Measurements from ENCODE around the gene MAP4. TPM values are rescaled to one million over a fixed set of nuclear protein-coding genes. Genes with fewer than 3 reads are reported as not detected.

The MAP4 gene, protein sequence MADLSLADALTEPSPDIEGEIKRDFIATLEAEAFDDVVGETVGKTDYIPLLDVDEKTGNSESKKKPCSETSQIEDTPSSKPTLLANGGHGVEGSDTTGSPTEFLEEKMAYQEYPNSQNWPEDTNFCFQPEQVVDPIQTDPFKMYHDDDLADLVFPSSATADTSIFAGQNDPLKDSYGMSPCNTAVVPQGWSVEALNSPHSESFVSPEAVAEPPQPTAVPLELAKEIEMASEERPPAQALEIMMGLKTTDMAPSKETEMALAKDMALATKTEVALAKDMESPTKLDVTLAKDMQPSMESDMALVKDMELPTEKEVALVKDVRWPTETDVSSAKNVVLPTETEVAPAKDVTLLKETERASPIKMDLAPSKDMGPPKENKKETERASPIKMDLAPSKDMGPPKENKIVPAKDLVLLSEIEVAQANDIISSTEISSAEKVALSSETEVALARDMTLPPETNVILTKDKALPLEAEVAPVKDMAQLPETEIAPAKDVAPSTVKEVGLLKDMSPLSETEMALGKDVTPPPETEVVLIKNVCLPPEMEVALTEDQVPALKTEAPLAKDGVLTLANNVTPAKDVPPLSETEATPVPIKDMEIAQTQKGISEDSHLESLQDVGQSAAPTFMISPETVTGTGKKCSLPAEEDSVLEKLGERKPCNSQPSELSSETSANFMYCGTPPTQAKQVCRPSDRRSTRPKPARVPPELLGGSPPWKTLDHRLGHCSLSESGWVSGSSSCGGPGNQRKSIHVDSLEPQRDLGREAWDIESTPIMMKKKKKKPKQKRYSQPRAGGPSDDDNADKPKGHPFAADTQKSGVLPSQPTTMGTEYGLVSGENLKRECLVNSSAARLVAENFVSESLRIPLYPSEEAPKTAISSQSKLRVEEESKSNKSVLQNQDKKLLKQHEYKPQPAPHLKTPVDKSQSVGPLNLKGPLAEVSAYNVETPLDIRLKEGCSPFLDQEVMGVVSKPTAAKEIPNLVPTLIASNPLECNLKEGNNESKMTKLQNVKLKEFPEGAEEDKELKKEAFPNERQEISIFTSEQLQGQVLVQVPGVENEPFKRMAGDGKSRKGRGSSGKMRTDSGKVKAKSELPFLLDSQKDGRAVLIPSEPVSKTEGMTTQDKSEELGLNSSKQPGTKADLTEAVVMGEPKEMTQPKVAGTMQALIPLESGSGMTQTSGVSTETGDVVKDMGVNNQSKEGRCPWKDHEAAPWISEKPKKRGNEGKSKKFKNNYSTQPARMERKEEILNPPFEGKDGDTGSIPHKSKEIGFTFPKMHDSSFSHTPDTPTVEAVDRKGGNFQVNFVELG (N-terminal part only)
- total RNA-seq (2016; rRNA removed; fragmentation: Illumina TruSeq; extraction: Trizol) (33.1 and 63.3 TPM in 2 replicates), polyA plus RNA-seq (2011; rRNA removed) (38.7 and 46.0 TPM in 2 replicates), polyA minus RNA-seq (2011; rRNA and poly(A)+ RNA removed; ENCODE audit: low replicate concordance) (46.4 and 52.1 TPM in 2 replicates), Bru-seq, nascent RNA (percentile 79 among the genes with signal in this experiment), BruChase-seq, experiment 1, labeled RNA remaining after a 6-hour chase (percentile 78 among the genes with signal in this experiment), BruChase-seq, experiment 2, labeled RNA remaining after a 2-hour chase (percentile 76 among the genes with signal in this experiment)
- 4.3 and 4.8 TPM in 2 replicates for total RNA-seq (2016; cell fraction: cytosol; rRNA removed; fragmentation: Illumina TruSeq; extraction: Trizol; ENCODE audit: low read depth)
- total RNA-seq (2016; cell fraction: insoluble cytoplasmic fraction; rRNA removed; fragmentation: Illumina TruSeq; extraction: Trizol), result 31.4 and 53.9 TPM in 2 replicates
- 15.0 and 16.5 TPM in 2 replicates for total RNA-seq (2016; cell fraction: membrane; rRNA removed; fragmentation: Illumina TruSeq; extraction: Trizol)
- total RNA-seq (2016; cell fraction: nucleus; rRNA removed; fragmentation: Illumina TruSeq; extraction: Trizol), result 36.7 and 41.9 TPM in 2 replicates
- polyA plus RNA-seq (2011; cell fraction: cytosol; rRNA removed), result 21.5 and 23.3 TPM in 2 replicates
- 108 and 122 TPM in 2 replicates for polyA plus RNA-seq (2011; cell fraction: nucleus; rRNA removed)
- polyA plus RNA-seq (2012), result 61.7 and 78.2 TPM in 2 replicates
- polyA plus RNA-seq (2016; cell fraction: cytosol; fragmentation: Illumina TruSeq; extraction: Trizol; ENCODE audit: low read depth), result 2.7 and 3.3 TPM in 2 replicates
- polyA plus RNA-seq (2016; cell fraction: insoluble cytoplasmic fraction; fragmentation: Illumina TruSeq; extraction: Trizol; ENCODE audit: low read depth), result 52.8 and 70.0 TPM in 2 replicates
- polyA plus RNA-seq (2016; cell fraction: membrane; fragmentation: Illumina TruSeq; extraction: Trizol; ENCODE audit: low read depth), result 8.8 and 10.2 TPM in 2 replicates
- polyA plus RNA-seq (2016; cell fraction: nucleus; fragmentation: Illumina TruSeq; extraction: Trizol; ENCODE audit: insufficient read depth, low read depth), result 57.0 and 67.2 TPM in 2 replicates
- 45.9 and 59.9 TPM in 2 replicates for polyA minus RNA-seq (2011; cell fraction: cytosol; rRNA and poly(A)+ RNA removed)
- polyA minus RNA-seq (2011; cell fraction: nucleus; rRNA and poly(A)+ RNA removed), result 54.7 and 70.5 TPM in 2 replicates
- long read RNA-seq, experiment 1, full-length matches to known transcripts, result 1 of 70 reads
- long read RNA-seq, experiment 1, partial matches to known transcripts, result 38 of 70 reads
- long read RNA-seq, experiment 1, other reads (novel, unspliced or antisense), result 31 of 70 reads
- long read RNA-seq, experiment 2, full-length matches to known transcripts, result 20 of 219 reads
- long read RNA-seq, experiment 2, partial matches to known transcripts, result 62 of 219 reads
- long read RNA-seq, experiment 2, other reads (novel, unspliced or antisense), result 137 of 219 reads

- intact Hi-C loops (cut with micrococcal nuclease; ENCODE audit: unreplicated experiment), result no loop called here
- ATAC-seq, result no peak
Observed at GRCh38 chr3:48016301-48016973, at the start of gene MAP4. Gene MAP4, minus strand, starts transcription at chr3:48016416. Its CDS starts 17,556 bp downstream, at chr3:47998860.

More at GRCh38 chr3:48016301-48016973, at the start of gene MAP4:
- FAIRE-seq, result no peak
- CTCF ChIA-PET (ENCODE audit: low intra/inter-chr PET ratio, low total read pairs), result no interaction called here
- H4K20me1 ChIP-seq (ENCODE audit: insufficient read depth, low read length), result peaks cover 18% of the 10 kb centered on the region
- no peak within 1 kb of the TSS for H2AFZ ChIP-seq (ENCODE audit: low read length)
- no TSS peak for BruUV-seq (replicated peaks)
- H3K27ac ChIP-seq (ENCODE audit: extremely low read length, insufficient read depth, low read length), result peak within 1 kb of the TSS; percentile 49
- H3K9ac ChIP-seq (ENCODE audit: insufficient read depth, low read depth, low read length), result no peak within 1 kb of the TSS
- H3K27me3 ChIP-seq (ENCODE audit: control insufficient read depth in 1 of 2, insufficient read depth in 2 of 2, low read length in 2 of 2), result no peaks in the 10 kb centered on the region
- POLR2A ChIA-PET, result interaction anchor here (1.1 to 1.3 kb wide), 2 partner anchors 24 to 72 kb away, joined by 3 to 5 read pairs; no protein-coding TSS in a partner anchor
- no peak for DNase-seq (ENCODE audit: low spot score)
- 96% methylated on average over 4 of the region's 4 CpGs for WGBS (ENCODE audit: low lambda C conversion rate)
- H3K4me2 ChIP-seq (ENCODE audit: low read depth, low read length), result peak within 1 kb of the TSS; percentile 9; the same call in 1 of the 2 replicates
- H3K79me2 ChIP-seq (ENCODE audit: insufficient read depth, low read length), result peaks cover 80% of the 10 kb centered on the region
- peaks cover 76% of the 10 kb centered on the region for H3K4me1 ChIP-seq (ENCODE audit: insufficient read depth, low read length)
- H3K36me3 ChIP-seq (replicated peaks in 1 of 2; ENCODE audit: control insufficient read depth in 1 of 2, insufficient read depth in 2 of 2, low read length in 2 of 2), result peaks cover 2 to 9% of the 10 kb centered on the region in 2 experiments; a peak in 3 of 5 replicates
- no peak for TF ChIP-seq RBM22 (optimal IDR thresholded peaks at IDR 0.05; ENCODE audit: low read length)
- TF ChIP-seq NFE2L2 (IDR thresholded peaks at IDR 0.05; ENCODE audit: low read length), result peak; percentile 26; the same call in 1 of the 2 replicates
- TF ChIP-seq ZNF770 (CRISPR knock-in tag; IDR thresholded peaks at IDR 0.05), result peak; percentile 72; the same call in 1 of the 2 replicates
- no peak within 1 kb of the TSS for H3K4me3 ChIP-seq (replicated peaks in 1 of 3; ENCODE audit: insufficient read depth in 1 of 3, low read depth in 2 of 3, low read length in 3 of 3)
- in situ Hi-C loops (cut with HindIII; ENCODE audit: extremely low pct_ligation_motif_present, low pct_unique_long_range_greater_than_20kb), result no loop called here
- H3K9me3 ChIP-seq (ENCODE audit: low read length), result no peaks in the 10 kb centered on the region
